ENCODE data around the gene OR5K4. TPM values are rescaled to one million over a fixed set of nuclear protein-coding genes. Genes with fewer than 3 reads are reported as not detected.

The OR5K4 gene
- not detected in 2 replicates for total RNA-seq

DNA sequence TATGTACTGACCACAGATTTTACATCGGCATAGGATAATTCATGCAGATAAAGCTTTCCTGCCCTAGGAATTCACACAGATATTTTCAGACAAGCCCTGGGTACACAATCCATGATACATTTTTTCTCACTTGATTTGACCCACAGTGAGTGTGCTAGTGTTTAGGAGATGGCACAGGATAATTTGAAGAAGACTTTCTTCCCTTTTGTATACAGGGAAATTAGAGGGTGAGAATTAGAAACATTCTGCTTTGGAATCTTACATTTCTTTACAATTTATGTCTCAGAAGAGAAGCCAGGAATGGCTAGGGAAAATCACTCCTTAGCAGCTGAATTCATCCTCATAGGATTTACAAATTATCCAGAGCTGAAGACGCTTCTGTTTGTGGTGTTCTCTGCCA is at the start of gene OR5K4:
TSS of gene OR5K4 (plus strand) at position 301 of the 400 bp plus-strand sequence. CDS start at position 301, 0 bp downstream.
- intact Hi-C loops (cut with micrococcal nuclease): no loop called here

- intact Hi-C loops (cut with micrococcal nuclease): loop anchor here (10.0 kb wide), 1 partner anchor 493 kb away; no protein-coding TSS in a partner anchor
Observed at GRCh38 chr3:98322101-98322500, 31.6 kb upstream of the OR5K4 start.

- intact Hi-C loops (cut with micrococcal nuclease): loop anchor here (10.0 kb wide), 1 partner anchor 492 kb away; no protein-coding TSS in a partner anchor
Observed at GRCh38 chr3:98322686-98323085, 31.0 kb upstream of the OR5K4 start.

DNA sequence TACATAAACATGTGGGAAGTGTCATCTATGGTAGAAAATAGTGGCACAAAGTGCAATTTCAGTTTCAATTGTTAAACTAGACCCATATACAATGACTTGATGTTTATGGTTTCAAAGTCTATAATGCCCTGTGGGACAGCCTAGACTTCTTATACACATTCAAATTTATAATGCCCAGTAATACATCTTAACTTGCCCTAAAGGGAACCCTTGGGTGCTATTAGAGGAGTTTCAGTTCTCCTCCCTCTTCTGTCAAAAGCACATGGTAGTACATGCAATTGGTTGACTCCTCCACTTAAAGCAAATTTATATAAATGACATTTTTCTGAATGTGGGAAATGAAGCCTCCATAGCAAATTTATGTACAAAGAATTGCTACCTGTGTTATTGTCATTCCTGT is 30.2 kb upstream of the OR5K4 start:
- intact Hi-C loops (cut with micrococcal nuclease): loop anchor here (10.0 kb wide), 1 partner anchor 491 kb away; no protein-coding TSS in a partner anchor

DNA sequence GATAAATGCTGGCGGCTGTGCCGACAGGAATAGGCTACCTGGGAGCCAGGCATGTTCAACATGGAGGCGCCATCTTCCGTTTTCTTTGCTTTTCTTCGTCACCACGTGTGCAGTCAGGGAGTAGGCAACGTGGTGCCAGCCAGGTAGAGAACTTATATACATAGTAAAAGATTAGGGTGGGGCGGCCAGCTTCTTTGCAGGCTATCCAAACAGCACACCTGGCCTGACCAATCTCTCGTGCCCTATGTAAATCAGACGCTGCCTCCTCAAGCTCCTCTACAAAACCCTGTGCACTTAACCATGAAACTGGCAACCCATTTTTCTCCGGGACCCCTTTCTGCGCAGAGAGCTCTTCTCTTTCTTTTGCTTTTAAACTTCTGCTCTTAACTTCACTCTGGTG is 28.6 kb upstream of the OR5K4 start:
- intact Hi-C loops (cut with micrococcal nuclease): loop anchor here (5.0 to 10.0 kb wide), 3 partner anchors 247 to 490 kb away; partner anchors contain the start of gene CPOX

GRCh38 chr3:98326105-98326893 is 27.4 kb upstream of the OR5K4 start:
- intact Hi-C loops (cut with micrococcal nuclease): loop anchor here (5.0 to 10.0 kb wide), 3 partner anchors 246 to 489 kb away; partner anchors contain the start of gene CPOX

GRCh38 chr3:98326945-98327344 is 26.7 kb upstream of the OR5K4 start:
- intact Hi-C loops (cut with micrococcal nuclease): loop anchor here (5.0 to 10.0 kb wide), 3 partner anchors 245 to 488 kb away; partner anchors contain the start of gene CPOX

- intact Hi-C loops (cut with micrococcal nuclease): loop anchor here (1.0 to 10.0 kb wide), 6 partner anchors 141 to 536 kb away; partner anchors contain the start of gene CPOX
Observed at GRCh38 chr3:98328933-98329332, 24.7 kb upstream of the OR5K4 start.

GRCh38 chr3:98329392-98330124 is 24.1 kb upstream of the OR5K4 start:
- intact Hi-C loops (cut with micrococcal nuclease): loop anchor here (1.0 to 10.0 kb wide), 6 partner anchors 141 to 537 kb away; partner anchors contain the start of gene CPOX

DNA sequence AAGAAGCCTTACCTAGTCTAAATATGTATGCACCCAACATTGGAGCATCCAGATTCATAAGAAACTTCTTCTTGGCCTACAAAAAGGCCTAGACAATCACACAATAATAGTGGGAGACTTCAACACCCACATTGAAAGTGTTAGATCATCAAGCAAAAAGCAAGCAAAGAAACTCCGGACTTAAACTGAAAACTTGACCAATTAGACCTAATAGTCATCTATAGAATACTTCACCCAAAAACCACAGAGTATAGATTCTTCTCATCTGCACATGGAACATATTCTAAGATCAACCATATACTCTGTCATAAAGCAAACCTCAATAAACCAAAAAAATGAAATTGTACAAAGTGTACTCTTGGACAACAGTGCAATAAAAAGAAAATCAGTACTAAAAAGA is 22.3 kb upstream of the OR5K4 start:
- intact Hi-C loops (cut with micrococcal nuclease): no loop called here

DNA sequence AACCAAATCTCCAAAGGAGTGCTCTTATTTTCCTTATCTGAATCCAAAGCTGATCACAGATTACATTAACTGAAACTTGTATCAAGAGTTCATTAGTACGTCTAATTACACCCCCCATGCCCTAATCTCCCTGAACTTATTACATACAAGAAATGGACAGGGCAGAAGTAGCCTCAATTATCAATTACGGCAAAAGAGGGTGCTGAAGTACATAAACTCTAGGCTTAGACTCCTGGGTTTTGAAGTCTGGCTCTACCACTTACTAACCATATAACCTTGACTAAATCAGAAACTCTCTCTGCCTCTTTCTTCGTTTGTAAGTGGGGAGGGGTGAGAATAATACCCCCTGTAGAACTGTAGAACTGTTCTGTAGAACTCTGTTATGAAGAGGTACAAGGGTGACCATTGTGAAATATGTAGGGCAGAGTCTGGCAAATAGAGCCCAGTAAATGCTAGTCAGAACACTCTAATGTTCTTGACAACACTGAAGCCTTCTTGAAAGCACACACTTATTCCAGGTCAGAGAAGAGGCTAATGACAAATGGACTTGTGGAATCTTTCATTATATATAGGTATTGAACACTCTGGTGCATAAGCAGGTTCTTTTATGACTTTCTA is 19.6 kb upstream of the OR5K4 start:
- intact Hi-C loops (cut with micrococcal nuclease): no loop called here

DNA sequence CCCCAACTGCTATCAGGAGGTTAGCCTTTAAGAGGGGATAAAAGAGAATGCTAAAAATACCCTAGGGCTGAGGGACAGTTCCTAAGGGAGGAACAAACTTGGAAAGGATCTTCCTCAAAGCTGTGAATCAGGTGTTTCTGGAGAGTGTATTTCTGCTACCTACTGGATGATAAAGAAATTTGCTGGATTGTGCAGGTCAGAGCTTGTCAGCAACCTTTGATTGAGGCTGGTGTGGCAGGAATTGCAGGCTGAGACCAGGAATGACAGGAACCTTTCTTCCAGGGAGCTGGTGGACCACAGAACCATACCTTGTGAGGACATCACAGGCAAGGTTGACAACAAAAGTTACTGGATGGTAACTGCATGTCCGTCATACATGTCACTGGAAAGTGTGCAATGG is 14.6 kb upstream of the OR5K4 start:
- intact Hi-C loops (cut with micrococcal nuclease): no loop called here

DNA sequence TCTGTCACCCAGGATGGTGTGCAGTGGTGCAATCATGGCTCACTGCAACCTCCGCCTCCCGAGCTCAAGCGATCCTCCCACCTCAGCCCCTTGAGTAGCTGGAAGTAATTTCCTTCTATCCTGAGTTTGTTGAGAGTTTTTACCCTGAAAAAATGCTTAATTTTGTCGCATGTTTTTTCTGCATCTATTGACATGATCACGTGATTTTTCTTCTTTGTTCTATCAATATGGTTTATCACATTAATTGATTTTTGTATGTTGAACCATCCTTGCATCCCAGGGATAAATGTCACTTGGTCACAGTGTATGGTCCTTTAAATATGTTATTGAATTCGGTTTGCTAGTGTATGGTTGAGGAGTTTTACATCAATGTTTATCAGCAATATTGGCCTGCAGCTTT is 11.9 kb upstream of the OR5K4 start:
- intact Hi-C loops (cut with micrococcal nuclease): loop anchor here (5.0 kb wide), 2 partner anchors 231 to 251 kb away; partner anchors contain the start of gene CPOX

DNA sequence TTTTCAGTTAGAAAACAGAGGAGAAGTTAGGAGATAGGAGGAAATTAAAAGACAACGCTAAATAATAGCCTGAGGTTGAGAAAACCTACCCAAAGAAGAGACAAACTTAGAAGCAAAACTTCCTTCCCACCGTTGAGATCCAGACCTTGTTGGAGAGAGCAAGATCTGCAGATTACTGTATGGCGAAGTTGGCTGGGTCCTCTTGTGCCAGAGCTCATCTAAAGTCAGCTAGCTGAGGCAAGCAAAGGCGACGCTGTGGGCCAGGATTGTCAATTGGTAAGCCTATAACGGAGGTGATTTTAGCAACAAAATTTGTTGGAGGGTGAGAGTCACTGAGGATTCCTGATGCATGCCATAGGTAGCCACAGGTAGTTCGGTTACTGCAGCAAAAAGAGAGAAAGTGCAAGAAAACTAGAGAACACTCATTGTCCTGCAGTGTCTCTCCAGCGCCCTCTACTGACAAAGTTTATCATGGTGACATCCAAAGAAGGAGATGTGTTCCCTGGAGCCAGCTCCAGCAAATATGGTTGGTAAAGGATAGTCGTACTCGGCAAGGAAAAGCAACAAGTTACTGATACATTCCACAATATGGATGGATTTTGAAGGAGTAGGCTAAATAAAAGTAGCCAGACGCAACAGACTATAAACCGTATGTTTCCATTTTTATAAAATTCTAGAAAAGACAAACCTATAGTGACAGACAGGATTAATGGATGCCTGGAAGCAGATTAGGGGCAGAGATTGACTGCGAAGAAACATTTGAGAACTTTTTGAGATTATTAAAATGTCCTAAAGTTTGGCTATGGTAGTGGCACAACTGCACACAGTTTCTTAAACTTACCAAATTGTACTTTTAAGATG is 9.8 kb upstream of the OR5K4 start:
- intact Hi-C loops (cut with micrococcal nuclease): loop anchor here (5.0 kb wide), 2 partner anchors 228 to 248 kb away; partner anchors contain the start of gene CPOX

- intact Hi-C loops (cut with micrococcal nuclease): no loop called here
Observed at GRCh38 chr3:98350082-98350481, 3.6 kb upstream of the OR5K4 start.

GRCh38 chr3:98359250-98359649 is 5.6 kb downstream of the OR5K4 start:
- intact Hi-C loops (cut with micrococcal nuclease): no loop called here

DNA sequence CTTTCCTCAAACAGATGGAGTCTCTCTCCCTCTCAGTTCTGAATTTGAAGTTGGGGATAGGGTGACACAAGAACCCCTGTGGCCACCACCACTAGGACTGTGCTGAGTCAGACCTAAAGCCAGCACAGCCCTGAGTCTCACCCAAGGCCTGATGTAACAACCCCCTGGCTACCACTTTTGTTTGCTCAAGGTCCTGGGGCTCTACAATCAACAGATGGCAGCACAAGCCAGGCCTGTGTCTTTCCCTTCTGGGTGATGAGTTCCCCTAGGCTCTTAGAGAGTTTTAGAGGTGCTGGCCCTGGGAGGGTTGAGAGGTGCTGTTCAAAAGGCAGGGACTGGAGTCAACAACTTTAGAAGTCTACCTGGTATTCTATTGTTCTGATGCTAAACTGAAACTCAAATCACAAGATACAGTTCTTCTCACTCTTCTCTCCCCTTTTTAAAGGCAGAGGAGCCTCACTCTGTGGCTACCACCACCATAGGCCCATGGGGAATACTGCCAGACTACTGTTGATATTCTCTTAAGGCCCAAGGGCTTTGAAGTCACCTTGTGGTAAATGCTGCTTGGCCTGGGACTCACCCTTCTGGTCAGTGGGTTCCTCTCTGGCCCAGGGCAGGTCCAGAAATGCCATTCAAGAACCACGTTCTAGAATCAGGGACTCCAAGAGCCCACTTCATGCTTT is 6.5 kb downstream of the OR5K4 start:
- intact Hi-C loops (cut with micrococcal nuclease): no loop called here

DNA sequence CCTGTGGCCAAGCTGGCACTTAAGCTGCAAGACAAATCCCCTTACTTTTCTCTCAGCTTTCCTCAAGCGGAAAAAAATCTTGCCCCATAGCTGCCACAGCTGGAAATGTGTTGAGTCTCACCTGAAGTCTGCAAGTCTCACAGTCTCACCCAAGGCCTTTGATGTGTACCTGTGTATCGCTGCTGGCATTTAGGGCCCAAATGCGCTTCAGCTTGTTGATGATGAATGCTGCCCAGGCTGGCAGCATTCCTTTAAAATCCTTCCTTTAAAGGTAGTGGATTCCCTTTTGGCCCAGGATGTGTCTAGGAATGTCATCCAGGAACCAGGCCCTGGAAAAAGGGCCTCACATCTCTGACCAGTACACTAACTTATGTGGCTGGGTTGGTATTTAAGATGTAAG is 7.0 kb downstream of the OR5K4 start:
- intact Hi-C loops (cut with micrococcal nuclease): no loop called here

DNA sequence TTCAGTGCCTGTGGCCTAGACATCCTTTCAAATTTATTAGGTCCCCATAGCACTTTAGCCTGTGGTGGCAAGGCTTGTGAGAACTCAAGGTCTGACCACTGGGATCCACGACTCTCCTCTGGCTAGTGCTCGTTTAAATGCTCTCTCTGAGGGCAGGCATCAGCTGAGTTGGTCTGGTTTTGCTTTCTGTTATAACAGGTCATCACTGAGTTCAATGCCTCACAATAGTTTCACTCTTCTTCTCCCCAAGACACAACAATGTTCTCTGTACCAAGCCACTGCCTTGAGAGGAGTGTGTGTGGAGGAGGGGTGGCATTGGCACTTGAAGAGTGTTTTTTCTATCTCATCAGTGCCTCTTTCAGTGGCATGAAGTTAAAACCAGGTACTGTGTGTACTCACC is 7.6 kb downstream of the OR5K4 start:
- intact Hi-C loops (cut with micrococcal nuclease): no loop called here

Data from T-helper 2 cell treated with Interferon-gamma antibody and Interleukin-4, amounts not matched to agents 100 ng/mL and 5 ng/mL, for 36 hours (primary cell).